Measurements from ENCODE around the gene FMO1.

GRCh38 chr1:171210355-171210754, 37.9 kb upstream of the FMO1 start:
- TF ChIP-seq POLR2A (IDR thresholded peaks at IDR 0.05; ENCODE audit: low read length) (no peak), EP300 (IDR thresholded peaks at IDR 0.05) (no peak), CHD2 (IDR thresholded peaks at IDR 0.05; ENCODE audit: low read length, partially characterized antibody) (no peak)

All from A549 (cell line).